Thyroid gland (tissue), 4 donors: ENCODE measurements around the gene DDX59. TPM values are rescaled to one million over a fixed set of nuclear protein-coding genes. Genes with fewer than 3 reads are reported as not detected.

ENCODE experiments used
- DNase-seq, 2 donors: peaks; one replicate each; pipeline ENCODE4 v3.0.0-alpha.2; 2019
- H3K27ac ChIP-seq, 3 donors: fragments of 200-600 bp; sonication (generic); 1 replicate in 2 of 3; 2 replicates in 1 of 3; pipeline ENCODE4 v1.5.1; 2016 to 2019; ENCODE audit warnings: mild to moderate bottlenecking in 1 of 3, moderate library complexity in 1 of 3
- H3K27me3 ChIP-seq: fragments of 200-600 bp; sonication (generic); one replicate; pipeline ENCODE4 v1.5.1; 2019
- H3K36me3 ChIP-seq, 2 donors: fragments of 200-600 bp; sonication (generic); one replicate each; pipeline ENCODE4 v1.5.1; 2016 to 2019
- H3K4me1 ChIP-seq, 2 donors: fragments of 200-600 bp; sonication (generic); one replicate each; pipeline ENCODE4 v1.5.1; 2017 to 2019
- H3K4me3 ChIP-seq, 3 donors: fragments of 200-600 bp; sonication (generic); replicated peaks in 1 of 3; 1 replicate in 2 of 3; 2 replicates in 1 of 3; pipeline ENCODE4 v1.5.1; 2016; ENCODE audit warnings: mild to moderate bottlenecking in 1 of 3
- H3K9me3 ChIP-seq: fragments of 200-600 bp; sonication (generic); one replicate; pipeline ENCODE4 v1.5.1; 2017
- CTCF ChIP-seq, 6 experiments: fragments of 200-600 bp in 3 of 6; fragments of 450-650 bp in 3 of 6; sonication (generic) in 3 of 6; IDR thresholded peaks; one replicate each; pipeline ENCODE4 v1.5.1; 2016 to 2019; ENCODE audit warnings: antibody characterized with exemption in 6 of 6, mild to moderate bottlenecking in 2 of 6, inconsistent platforms in 1 of 6, moderate library complexity in 1 of 6
- POLR2A ChIP-seq, 2 donors: fragments of 450-650 bp; IDR thresholded peaks; one replicate each; pipeline ENCODE4 v1.6.1; 2017; ENCODE audit warnings: antibody characterized with exemption in 2 of 2, mild to moderate bottlenecking in 2 of 2, moderate library complexity in 1 of 2
- WGBS, 2 donors: methylation state at CpG; one replicate each; pipeline ENCODE4 v1.1.5; 2017; 5-methylcytosine and 5-hydroxymethylcytosine counted together
- intact Hi-C: fragments of 100-400 bp; cut with DNase I; formaldehyde crosslinking; loops from one replicate; pipeline ENCODE4 v1.15.1; 2023
- total RNA-seq, 4 donors: library from RNA; depleted of rRNA; stranded (reverse); fragments of >200 nt; gene quantifications; one replicate each; pipeline ENCODE4 v1.2.3, GENCODE V29; 2016

The DDX59 gene
- total RNA-seq, 4 donors from 2014 or later, result 18.3 to 33.2 (median 28.7) TPM

GRCh38 chr1:200681231-200681630, 11.5 kb upstream of the DDX59 start:
- intact Hi-C loops, result no loop called here
- WGBS, 2 donors, result 41 to 43% methylated on average over 6 of the region's 6 CpGs
- DNase-seq, result peak in 1 of 2 donors; percentile 19

GRCh38 chr1:200676829-200677228, 7.1 kb upstream of the DDX59 start:
- H3K27me3 ChIP-seq, result no peaks in the 10 kb centered on the region
- no peaks in the 10 kb centered on the region for H3K36me3 ChIP-seq
- peaks cover 3 to 8% of the 10 kb centered on the region in 2 donors for H3K4me1 ChIP-seq
- no peak overlapping the region for H3K27ac ChIP-seq
- TF ChIP-seq CTCF (IDR thresholded peaks at IDR 0.05) (no peak), POLR2A (IDR thresholded peaks at IDR 0.05) (no peak)
- no peak overlapping the region for H3K4me3 ChIP-seq
- DNase-seq, result no peak
- intact Hi-C loops, result no loop called here
- H3K9me3 ChIP-seq, result no peaks in the 10 kb centered on the region
- 92 to 94% methylated on average over 6 of the region's 6 CpGs for WGBS, 2 donors

More at GRCh38 chr1:200681231-200681630, 11.5 kb upstream of the DDX59 start:
- Histone ChIP-seq H3K36me3 (no peaks in the 10 kb centered on the region), H3K4me1 (peaks cover 4 to 8% of the 10 kb centered on the region in 2 donors), H3K27ac (peak overlapping the region in 2 of 3 donors; percentile 8 to 29), H3K4me3 (no peak overlapping the region), H3K9me3 (no peaks in the 10 kb centered on the region), H3K27me3 (no peaks in the 10 kb centered on the region)
- no peak for TF ChIP-seq CTCF (IDR thresholded peaks at IDR 0.05)
- TF ChIP-seq POLR2A (IDR thresholded peaks at IDR 0.05), result no peak

GRCh38 chr1:200675588-200675852, 5.8 kb upstream of the DDX59 start:
- Histone ChIP-seq H3K4me3 (no peak overlapping the region), H3K27ac (no peak overlapping the region), H3K27me3 (no peaks in the 10 kb centered on the region), H3K4me1 (peaks cover 0 to 6% of the 10 kb centered on the region in 2 donors), H3K36me3 (no peaks in the 10 kb centered on the region), H3K9me3 (no peaks in the 10 kb centered on the region)
- DNase-seq, result no peak
- intact Hi-C loops, result no loop called here
- WGBS, 2 donors, result 85 to 88% methylated on average over 4 of the region's 4 CpGs
- no peak for TF ChIP-seq POLR2A (IDR thresholded peaks at IDR 0.05)
- TF ChIP-seq CTCF (IDR thresholded peaks at IDR 0.05), result no peak

- Histone ChIP-seq H3K9me3 (no peaks in the 10 kb centered on the region), H3K27ac (no peak overlapping the region), H3K36me3 (no peaks in the 10 kb centered on the region), H3K4me3 (no peak overlapping the region), H3K4me1 (peaks cover 0 to 6% of the 10 kb centered on the region in 2 donors), H3K27me3 (no peaks in the 10 kb centered on the region)
- intact Hi-C loops, result loop anchor here (5.0 kb wide), 1 partner anchor 62 kb away; the partner anchor contains the start of gene CAMSAP2
- 94 to 96% methylated on average over 5 of the region's 5 CpGs for WGBS, 2 donors
- TF ChIP-seq POLR2A (IDR thresholded peaks at IDR 0.05) (no peak), CTCF (IDR thresholded peaks at IDR 0.05) (no peak)
- no peak for DNase-seq
Measured at GRCh38 chr1:200674838-200675587, 5.3 kb upstream of the DDX59 start.
